ENCODE data around the gene MAP3K14. TPM values are rescaled to one million over a fixed set of nuclear protein-coding genes. Genes with fewer than 3 reads are reported as not detected.

Gene MAP3K14
- total RNA-seq, 1 experiment from 2014 or later: 16.8 TPM

- TF ChIP-seq CTCF (conservative IDR thresholded peaks at IDR 0.05; ENCODE audit: low read depth, low read length) (no peak), EZH2 (IDR thresholded peaks at IDR 0.05; ENCODE audit: low read length, unreplicated experiment) (no peak), EZH2phosphoT487 (IDR thresholded peaks at IDR 0.05; ENCODE audit: borderline replicate concordance, low read length) (no peak)
- ChIA-PET CTCF (no interaction called here), POLR2A (ENCODE audit: unreplicated experiment) (no interaction called here)
- Histone ChIP-seq H3K27ac (ENCODE audit: low read length) (no peak overlapping the region), H3K9me3 (ENCODE audit: low read length) (no peaks in the 10 kb centered on the region), H3K27me3 (ENCODE audit: low read length) (no peaks in the 10 kb centered on the region), H4K20me1 (ENCODE audit: low read length) (no peaks in the 10 kb centered on the region), H3K79me2 (ENCODE audit: low read length) (no peaks in the 10 kb centered on the region), H3K9ac (ENCODE audit: low read length) (no peak overlapping the region), H2AFZ (ENCODE audit: low read length) (no peak overlapping the region), H3K4me2 (ENCODE audit: low read length) (no peak overlapping the region), H3F3A (ENCODE audit: low read length, unreplicated experiment) (no peaks in the 10 kb centered on the region), H3K4me3 (ENCODE audit: low read length) (no peak overlapping the region), H3K9me2 (replicated peaks; ENCODE audit: low read length) (0 out of 2 replicates have a peak, but pooled peaks cover 3% of the 10 kb centered on the region), H3K4me1 (ENCODE audit: insufficient read depth, low read length) (no peaks in the 10 kb centered on the region), H3K36me3 (ENCODE audit: low read depth, low read length) (no peaks in the 10 kb centered on the region)
- BruUV-seq (replicated peaks): no TSS peak
- DNase-seq (no peak), ATAC-seq (no peak)
- intact Hi-C loops (cut with micrococcal nuclease): no loop called here
Observed at GRCh38 chr17:45339646-45340605, 23.1 kb upstream of the MAP3K14 start.

DNA sequence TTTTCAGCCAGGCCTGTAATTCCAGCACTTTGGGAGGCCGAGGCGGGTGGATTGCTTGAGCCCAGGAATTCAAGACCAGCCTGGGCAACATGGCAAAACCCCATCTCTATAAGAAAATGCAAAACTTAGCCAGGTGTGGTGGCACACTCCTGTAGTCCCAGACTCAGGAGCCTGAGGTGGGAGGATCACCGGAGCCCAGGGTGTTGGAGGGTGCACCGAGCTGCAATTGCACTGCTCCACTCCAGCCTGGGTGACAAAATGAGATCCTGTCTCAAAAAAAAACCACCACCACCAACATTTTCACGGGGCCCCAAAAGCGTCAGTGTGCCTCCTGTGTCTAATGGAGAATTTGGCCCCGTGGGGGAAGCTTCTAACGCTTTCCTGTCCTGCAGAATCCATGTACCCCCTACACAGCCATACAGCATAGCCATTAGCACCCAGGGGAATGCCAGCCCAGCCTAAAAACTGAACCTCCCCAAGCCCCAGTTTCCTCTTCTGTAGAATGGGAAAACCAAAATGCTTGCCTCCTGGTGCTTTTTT, 22.2 kb upstream of the MAP3K14 start:
- ChIA-PET CTCF (no interaction called here), POLR2A (ENCODE audit: unreplicated experiment) (no interaction called here)
- DNase-seq (no peak), ATAC-seq (no peak)
- H3K4me3 ChIP-seq (ENCODE audit: low read length): no peak overlapping the region
- H4K20me1 ChIP-seq (ENCODE audit: low read length): no peaks in the 10 kb centered on the region
- intact Hi-C loops (cut with micrococcal nuclease): no loop called here
- no TSS peak for BruUV-seq (replicated peaks)
- H3K4me2 ChIP-seq (ENCODE audit: low read length): no peak overlapping the region
- no peak overlapping the region for H2AFZ ChIP-seq (ENCODE audit: low read length)
- H3K9ac ChIP-seq (ENCODE audit: low read length): no peak overlapping the region
- H3K36me3 ChIP-seq (ENCODE audit: low read depth, low read length): no peaks in the 10 kb centered on the region
- no peaks in the 10 kb centered on the region for H3F3A ChIP-seq (ENCODE audit: low read length, unreplicated experiment)
- no peaks in the 10 kb centered on the region for H3K9me3 ChIP-seq (ENCODE audit: low read length)
- TF ChIP-seq EZH2 (IDR thresholded peaks at IDR 0.05; ENCODE audit: low read length, unreplicated experiment): no peak
- TF ChIP-seq EZH2phosphoT487 (IDR thresholded peaks at IDR 0.05; ENCODE audit: borderline replicate concordance, low read length): no peak
- no peak for TF ChIP-seq CTCF (conservative IDR thresholded peaks at IDR 0.05; ENCODE audit: low read depth, low read length)
- H3K27ac ChIP-seq (ENCODE audit: low read length): no peak overlapping the region
- H3K27me3 ChIP-seq (ENCODE audit: low read length): no peaks in the 10 kb centered on the region
- H3K4me1 ChIP-seq (ENCODE audit: insufficient read depth, low read length): no peaks in the 10 kb centered on the region
- 0 out of 2 replicates have a peak, but pooled peaks cover 3% of the 10 kb centered on the region for H3K9me2 ChIP-seq (replicated peaks; ENCODE audit: low read length)
- H3K79me2 ChIP-seq (ENCODE audit: low read length): no peaks in the 10 kb centered on the region
